Measurements from ENCODE around the gene PPP4R4.
"Not testable (repeated sequence)": the region's sequence is repeated elsewhere in the genome, so short reads cannot be mapped to it uniquely, and the experiment has no call there.

PPP4R4 gene

DNA sequence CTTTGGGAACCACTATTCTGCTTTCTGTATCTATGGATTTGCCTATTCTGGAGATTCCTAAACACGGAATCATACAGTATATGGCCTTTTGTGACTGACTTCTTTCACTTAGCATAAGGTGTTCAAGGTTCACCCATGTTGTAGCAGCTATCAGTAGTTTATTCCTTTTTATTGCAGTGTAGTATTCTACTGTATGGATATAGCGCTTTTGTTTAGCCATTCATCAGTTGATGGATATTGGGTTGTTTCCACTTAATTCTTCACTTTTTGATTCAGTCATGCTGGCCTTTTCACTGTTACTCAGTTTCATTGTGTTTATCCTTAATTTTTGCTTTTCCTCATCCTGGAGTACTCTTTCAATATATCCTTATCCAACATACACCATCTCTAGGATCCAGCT lies 5.1 kb downstream of the PPP4R4 start:
- DNase-seq (ENCODE audit: low spot score) = no peak

DNA sequence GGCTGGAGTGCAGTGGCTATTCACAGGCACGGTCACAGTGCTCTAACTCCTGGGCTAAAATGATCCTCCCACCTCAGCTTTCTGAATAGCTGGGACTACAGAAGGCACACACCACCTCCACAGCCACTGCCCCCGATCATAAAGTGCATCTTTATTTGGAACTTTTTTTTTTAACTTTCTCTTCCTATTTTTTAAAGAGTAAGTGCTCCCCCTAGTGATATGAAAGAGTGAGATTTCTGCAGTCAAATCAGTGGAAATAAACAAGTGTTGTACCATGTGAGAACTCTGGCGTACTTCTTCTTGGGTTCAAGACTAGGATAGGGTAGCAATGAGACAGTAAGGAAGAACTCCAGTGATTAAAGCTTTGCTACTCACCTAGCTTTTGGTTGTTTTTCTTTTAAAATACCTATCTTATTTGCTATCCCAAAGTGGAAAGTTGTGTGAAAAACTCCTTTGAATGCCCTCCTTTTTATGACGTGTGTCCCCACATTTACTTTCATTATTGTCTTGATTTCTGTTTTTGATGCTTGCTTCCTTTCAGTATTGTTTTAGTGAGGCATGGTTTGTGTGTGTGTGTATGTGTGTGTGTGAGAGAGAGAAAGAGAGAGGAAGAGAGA lies 6.6 kb downstream of the PPP4R4 start:
- peak; percentile 86 for DNase-seq (ENCODE audit: low spot score)

DNA sequence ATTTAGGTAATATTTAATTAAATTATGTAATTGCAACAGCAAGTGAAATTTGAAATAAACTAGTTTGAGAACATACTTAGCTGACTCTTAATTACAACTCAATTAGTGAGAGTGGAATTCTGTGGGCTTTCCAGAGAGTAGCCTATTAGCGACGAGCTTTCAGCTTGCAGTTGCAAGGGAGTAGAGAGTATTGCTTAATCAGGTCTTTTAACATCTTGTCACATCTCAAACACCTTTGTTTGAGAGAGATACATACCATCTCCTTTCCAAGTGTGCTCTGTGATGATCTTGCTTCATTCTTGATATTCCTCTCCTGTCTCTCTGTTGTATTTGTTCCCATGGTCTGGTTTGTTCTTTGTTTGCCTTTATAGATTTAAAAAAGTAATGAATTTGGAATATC lies 7.7 kb downstream of the PPP4R4 start:
- DNase-seq (ENCODE audit: low spot score) = no peak

DNA sequence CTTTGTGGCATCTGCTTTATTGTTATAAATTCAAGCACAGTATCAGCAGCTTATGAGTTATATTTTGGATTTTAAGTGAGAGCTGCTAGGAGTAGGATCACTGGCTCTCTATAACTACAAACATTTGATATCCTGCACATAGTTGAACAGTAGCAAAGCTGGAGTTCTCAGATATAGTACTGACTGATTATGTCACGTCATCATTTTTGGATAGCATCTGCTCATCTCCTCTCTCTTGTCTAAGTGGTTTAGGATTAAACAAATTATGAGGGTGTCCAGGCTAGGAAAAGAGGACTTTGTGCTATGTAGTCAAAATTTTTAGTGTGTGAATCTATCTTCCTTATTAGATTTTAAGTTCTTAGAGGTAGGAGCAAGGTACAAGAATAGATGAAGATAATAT lies 18.4 kb downstream of the PPP4R4 start:
- DNase-seq (ENCODE audit: low spot score) = no peak

DNA sequence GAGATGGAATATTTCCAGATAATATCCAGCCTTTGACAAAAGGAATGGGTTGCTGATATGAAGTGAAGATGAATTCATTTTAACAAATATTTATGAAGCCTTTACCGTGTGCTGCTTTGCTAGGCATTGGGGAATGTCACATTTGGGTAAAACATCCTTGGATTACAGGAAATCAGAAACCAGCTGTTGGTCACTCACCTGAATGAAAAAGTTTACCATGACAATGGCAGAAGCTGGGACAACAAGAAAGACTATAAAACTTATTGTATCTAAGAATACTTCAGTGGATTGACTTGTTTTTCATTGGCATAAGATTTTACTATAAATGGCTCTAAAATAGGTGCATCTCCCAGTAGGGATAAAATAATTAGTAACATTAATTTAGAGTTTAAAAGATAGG lies 19.7 kb downstream of the PPP4R4 start:
- DNase-seq (ENCODE audit: low spot score) = no peak

DNA sequence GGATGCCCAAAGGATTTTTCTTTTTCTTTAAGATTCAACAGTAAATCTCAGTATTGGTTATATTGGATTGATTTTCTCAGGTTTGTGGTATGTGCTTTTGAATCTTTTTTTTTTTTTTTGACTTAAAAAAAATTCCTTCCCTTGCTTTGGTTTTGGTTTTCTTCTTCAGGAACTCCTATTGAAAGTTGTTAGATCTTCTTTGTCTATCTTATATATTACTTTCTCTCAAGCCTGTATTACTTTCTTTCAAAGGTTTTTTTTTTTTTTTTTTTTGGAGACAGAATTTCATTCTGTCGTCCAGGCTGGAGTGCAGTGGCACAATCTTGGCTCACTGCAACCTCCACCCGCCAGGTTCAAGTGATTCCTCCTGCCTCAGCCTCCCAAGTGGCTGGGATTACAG lies 21.9 kb downstream of the PPP4R4 start:
- no peak for DNase-seq (ENCODE audit: low spot score)

DNA sequence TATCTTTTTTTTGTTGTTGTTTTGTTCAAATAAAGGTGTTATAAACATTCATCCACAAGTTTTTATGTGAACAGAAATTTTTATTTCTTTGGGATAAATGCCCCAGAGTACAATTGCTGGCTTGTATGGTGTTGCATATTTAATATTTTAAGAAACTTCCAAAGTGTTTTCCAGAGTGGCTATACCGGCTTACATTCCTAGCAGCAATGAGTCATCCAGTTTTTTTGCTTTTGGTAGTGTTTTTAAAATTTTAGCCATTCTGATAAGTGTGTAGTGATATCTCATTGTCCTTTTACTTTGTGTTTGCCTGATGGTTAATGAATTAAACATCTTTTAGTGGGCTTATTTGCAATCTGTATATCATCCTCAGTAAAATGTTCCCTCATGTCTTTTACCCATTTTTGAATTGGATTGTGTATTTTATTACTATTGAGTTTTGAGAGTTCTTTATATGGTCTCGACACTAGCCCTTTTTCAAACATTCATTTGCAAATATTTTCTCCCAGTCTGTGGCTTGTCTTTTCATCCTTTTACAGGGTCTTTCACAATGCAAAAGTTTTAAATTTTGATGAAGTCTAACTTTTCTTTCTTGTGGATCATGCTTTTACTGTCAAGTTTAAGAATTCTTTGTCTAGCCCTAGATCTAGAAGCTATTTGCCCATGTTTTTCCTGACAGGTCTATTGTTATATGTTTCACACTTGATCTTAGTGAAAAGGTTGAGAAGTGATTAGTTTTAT lies 29.5 kb downstream of the PPP4R4 start:
- no peak for DNase-seq (ENCODE audit: low spot score)

DNA sequence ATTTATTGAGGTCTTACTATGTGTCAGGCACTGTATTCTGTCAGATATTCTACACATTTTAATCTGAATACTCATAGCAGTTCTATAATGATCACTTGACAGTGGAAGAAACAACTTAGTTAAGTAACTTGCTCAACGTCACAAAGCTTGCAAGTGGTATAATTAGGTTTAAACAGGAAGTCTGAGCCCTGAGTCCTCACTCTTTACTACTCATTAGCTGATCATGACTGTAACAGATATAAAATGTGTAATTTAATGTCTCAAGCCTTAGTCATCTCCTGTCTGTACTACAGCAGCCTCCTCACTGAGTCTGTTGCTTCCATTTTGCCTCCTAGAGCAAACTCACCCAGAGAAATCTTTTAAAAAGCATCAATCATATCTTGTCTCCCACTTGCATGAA lies 38.9 kb downstream of the PPP4R4 start:
- DNase-seq (ENCODE audit: low spot score) = peak; percentile 93

DNA sequence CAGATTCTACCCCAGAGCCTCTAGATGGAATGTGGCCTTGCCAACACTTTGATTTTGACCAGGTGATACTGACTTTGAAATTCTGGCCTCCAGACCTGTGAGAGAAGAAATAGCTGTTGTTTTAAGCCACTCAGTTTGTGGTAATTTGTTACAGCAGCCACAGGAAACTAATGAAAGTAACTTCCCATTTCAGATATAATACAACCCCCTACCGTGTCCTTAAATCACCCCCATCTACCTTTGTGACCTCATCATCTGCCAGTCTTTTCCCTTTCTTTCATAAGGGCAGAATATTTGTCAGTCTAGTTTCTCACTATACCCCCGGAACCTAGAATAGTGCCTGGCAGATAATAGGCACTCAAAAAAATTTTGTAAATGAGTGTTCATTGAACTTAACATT lies 39.6 kb downstream of the PPP4R4 start:
- DNase-seq (ENCODE audit: low spot score) = no peak

DNA sequence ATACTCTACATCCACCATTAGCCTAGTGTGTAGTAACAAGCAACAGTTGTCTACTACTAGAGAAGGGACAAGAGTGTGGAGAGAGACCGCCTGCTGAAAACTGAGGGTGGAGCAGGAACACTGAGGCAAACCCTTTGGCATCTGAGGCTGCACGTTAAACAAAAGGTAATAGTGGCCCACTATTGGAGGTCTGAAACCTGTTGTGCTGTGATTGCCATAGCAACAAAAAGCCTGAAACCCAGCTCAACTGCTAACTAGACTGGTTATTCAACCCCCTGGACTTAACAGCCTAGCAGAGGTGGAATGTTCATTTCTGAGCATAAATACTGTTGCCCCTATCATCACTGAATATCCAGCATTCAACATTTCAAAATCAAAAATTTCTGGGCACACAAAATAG lies 43.0 kb downstream of the PPP4R4 start:
- DNase-seq (ENCODE audit: low spot score) = no peak

DNA sequence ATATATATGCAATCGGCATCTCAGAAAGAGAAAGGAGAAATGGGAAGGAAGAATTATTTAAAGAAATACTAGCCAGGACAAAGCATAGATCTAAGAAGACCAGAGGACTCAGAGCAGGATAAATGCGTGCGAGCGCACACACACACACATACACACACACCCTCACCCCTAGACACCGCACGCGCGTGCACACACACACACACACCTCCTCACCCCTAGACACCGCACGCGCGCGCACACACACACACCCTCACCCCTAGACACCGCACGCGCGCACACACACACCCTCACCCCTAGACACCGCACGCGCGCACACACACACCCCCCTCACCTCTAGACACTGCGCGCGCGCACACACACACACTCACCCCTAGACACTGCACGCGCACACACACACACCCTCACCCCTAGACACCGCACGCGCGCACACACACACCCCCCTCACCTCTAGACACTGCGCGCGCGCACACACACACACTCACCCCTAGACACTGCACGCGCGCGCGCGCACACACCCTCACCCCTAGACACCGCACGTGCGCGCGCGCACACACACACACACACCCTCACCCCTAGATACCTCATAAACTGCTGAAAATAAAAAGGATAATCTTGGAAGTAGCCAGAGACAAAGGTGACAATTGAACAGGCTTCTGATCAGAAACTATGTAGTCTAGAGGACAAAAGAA lies 44.2 kb downstream of the PPP4R4 start:
- DNase-seq (ENCODE audit: low spot score) = not testable (repeated sequence)

DNA sequence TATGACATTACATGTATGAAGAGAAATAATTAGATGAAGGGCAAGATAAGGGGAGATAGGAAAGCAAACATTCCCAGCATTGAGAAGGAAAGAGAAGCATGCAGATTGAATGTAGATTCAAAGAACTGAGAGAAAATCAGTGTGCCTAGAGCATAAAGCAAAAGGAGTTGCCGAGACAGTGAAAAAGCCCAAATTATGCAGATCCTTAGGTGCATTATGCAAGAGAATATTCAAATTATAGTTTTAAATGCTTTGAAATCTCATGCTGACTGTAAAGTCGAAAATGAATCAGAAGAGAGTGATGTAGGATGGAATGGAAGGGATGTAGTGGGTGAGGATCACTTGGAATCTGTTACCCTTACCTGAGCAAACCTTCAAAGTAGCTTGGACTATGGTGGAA lies 49.9 kb downstream of the PPP4R4 start:
- DNase-seq (ENCODE audit: low spot score) = no peak

DNA sequence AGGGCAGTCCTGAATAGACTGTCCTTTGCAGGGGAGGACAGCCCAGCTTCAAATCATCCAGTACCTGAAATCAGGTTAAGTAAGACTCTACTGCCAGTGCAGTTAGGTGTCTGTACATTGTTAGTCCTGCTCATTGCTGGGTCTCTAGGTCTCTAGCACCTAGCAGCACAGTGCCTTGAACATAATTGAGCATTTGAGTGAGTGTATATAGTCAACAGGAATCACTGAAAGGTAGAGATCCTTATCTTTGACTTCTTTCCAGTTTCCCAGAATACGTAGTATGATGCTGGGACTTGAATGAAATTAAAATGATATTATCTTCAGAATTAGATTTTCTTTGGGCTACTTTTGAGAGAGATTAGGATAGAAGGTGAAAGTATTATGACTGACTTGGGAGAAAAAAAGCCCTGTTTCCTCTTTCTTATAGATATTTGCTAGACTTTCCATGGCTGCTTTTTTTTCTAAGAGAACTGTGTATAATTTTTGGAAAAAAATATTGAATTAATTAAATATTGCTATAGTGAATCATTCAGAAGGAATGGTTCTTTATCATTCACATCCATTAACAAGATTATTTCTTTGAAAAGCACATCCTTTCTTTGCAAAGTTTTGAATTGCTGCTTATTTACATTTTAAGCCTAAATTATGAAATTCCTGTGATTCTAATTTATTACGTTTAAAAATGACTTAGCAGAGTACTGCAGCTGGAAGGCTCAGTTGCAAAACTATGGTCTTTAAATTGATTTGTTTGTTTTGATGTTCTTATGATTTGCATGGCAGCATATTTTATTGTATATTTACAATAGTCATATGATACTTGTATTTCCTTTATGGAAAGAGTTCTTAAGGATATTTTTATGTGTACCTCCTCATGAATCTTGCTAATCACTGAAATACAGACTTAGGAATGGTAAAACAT lies 51.6 kb downstream of the PPP4R4 start:
- DNase-seq (ENCODE audit: low spot score) = no peak

DNA sequence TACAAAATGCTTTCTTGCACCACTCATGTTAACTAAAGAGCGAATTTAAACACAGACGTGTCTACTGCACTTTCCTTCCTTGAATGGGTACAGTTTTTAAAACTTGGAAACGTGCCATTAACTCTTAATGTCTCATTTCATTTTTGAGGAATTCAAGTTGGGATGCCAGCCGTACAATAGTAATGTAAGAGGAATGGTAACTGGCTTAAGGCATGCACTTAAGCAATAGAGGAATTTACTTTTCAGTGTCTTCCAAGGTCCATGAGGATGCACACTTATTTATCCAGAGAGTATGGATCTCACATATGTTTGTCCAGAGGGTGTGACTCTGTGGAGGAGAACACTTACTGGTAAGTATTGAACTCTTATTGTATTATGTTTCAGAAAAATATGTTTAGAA lies 52.9 kb downstream of the PPP4R4 start:
- DNase-seq (ENCODE audit: low spot score) = no peak

DNA sequence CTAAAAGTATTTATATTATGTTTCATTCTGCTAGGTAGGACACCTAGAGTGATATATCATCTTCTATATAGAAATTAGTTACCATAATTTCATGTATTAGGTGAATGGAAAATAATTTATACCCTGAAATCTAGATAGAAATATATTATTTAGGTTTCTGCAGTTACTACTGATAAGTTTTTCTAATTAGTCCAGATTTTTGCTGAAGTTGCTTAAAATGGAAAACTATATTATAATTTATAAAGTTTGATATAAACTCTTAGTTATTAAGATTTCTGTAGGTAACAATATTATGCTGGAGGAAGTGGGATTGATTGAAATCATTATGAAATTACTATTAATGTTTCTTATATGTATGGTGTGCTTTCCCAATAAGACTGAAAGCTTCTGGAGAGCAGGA lies 62.9 kb downstream of the PPP4R4 start:
- no peak for DNase-seq (ENCODE audit: low spot score)

DNA sequence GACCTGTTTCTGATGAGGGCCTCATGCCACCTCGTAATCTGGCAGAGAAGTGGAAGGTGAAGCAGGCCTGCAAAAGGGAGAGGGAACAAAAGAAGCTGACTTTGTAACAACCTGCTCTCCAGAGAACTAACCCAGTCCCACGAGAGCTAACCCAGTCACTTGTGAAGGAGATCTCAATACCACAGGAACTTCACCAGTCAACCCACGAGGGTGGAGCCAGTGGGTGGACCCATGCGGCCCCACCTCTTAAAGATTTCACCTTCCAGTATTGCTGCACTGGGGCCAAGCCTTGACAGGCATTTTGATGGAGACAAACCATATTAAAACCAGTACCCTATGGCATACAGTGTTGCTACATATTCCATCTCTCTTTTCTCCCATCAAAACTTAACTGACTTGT lies 63.9 kb downstream of the PPP4R4 start:
- DNase-seq (ENCODE audit: low spot score) = no peak

DNA sequence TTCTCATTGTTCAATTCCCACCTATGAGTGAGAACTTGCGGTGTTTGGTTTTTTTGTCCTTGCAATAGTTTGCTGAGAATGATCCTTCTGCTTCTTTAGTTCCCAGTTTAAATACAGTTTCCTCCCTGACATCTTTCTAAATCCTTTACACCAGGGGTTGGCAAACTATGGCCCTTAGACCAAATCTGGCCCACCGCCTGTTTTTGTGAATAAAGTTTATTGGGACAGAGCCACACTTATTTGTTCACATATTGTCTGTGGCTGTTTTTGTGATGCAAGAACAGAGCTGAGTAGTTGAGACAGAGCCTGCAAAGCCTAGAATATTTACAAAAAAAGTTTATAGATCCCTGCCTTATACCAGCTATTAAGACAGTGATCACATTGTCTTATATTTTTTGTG lies 65.3 kb downstream of the PPP4R4 start:
- no peak for DNase-seq (ENCODE audit: low spot score)

DNA sequence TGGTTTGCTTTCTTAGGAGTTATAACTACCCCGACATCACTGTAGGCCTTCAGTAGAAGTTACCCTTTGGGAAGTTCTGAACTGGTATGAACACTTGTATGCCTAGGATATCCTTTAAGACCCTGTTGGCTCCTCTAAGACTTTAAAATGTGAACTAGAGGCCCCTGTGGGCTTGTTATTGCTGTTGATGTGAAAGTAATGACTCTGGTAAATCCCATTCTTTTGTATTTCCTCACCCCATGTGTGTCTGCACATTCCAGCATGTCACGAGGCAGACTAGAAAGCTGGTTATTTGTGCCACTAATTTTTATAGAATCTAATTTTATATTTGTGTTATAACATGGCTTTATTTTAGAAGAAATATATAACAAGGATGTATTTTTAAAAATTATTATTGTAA lies 70.1 kb downstream of the PPP4R4 start:
- DNase-seq (ENCODE audit: low spot score) = no peak

DNA sequence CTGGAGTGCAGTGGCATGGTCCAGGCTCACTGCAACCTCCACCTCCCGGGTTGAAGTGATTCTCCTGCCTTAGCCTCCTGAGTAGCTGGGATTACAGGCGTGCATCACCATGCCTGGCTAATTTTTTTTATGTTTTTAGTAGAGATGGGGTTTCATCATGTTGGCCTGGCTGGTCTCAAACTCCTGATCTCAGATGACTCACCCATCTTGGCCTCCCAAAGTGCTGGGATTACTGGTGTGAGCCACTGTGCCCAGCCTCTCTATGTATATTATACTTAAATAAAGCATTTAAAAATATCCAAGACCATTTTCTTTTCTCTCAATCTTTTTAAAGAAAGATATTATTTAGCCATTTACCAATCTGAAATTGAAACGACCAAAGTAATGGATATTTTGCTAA lies 90.1 kb downstream of the PPP4R4 start:
- not testable (repeated sequence) for DNase-seq (ENCODE audit: low spot score)

DNA sequence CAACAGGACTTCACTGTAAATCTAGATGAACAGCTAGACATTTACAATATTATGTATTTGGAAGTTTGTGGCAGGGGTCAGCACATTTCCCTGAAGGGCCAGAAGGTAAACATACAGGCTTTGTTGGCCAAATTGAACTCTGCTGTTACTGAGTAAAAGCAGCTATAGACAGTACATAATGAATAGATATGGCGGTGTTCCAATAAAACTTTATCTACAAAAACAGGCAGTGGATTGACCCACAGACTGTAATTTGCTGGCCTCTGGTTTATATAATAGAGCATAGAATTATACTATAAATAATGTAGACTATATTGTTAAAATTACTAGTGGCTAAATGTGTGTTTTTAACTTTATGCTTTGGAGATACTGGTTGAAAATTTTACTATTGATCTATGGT lies 93.2 kb downstream of the PPP4R4 start:
- DNase-seq (ENCODE audit: low spot score) = no peak

DNA sequence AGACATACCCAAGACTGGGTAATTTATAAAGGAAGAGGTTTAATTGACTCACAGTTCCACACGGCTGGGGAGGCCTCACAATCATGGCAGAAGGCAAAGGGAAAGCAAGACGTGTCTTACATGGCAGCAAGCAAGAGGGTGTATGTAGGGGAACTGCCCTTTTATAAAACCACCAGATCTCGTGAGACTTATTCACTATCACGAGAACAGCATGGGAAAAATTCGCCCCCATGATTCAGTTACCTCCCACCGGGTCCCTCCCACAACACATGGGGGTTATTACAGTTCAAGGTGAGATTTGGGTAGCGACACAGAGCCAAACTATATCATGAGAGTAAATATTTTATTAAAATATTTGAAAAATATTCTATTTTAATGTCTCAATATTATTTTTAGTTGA lies 94.5 kb downstream of the PPP4R4 start:
- not testable (repeated sequence) for DNase-seq (ENCODE audit: low spot score)

DNA sequence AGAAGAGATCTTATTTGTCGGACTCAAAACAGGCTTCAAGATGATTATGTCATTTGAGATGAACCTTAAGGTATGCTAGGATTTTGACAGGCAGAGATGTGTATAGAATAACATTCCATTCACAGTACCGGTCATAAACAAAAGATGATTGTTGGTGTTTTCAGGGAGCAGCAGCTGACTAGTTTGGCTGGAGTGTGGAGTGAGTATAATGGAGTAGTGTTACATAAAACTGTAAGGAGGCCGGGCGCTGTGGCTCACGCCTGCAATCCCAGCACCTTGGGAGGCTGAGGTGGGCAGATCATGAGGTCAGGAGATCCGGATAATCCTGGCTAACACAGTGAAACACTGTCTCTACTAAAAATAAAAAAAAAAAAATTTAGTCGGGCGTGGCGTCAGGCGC lies 95.0 kb downstream of the PPP4R4 start:
- DNase-seq (ENCODE audit: low spot score) = no peak

Measured in RKO (cell line).